SIG-M5 treated with dmso at 0.1 percent for 504 hours (cell line): ENCODE data around the gene OAT.

ENCODE experiments used
- DNase-seq: peaks from one replicate; lab custom pipeline; 2025; ENCODE audit not compliant: unreplicated experiment; lab: John Stamatoyannopoulos, UW

Gene OAT

GRCh38 chr10:124407456-124407855 lies 11.3 kb downstream of the OAT start:
- no peak for DNase-seq

GRCh38 chr10:124403548-124403947 lies 15.2 kb downstream of the OAT start:
- peak; percentile 81 for DNase-seq

- no peak for DNase-seq
These were observed 16.4 kb downstream of the OAT start for GRCh38 chr10:124402273-124402672.

- no peak for DNase-seq
These were observed 17.1 kb downstream of the OAT start for GRCh38 chr10:124401633-124402032.

GRCh38 chr10:124394583-124394982 lies 24.1 kb downstream of the OAT start:
- DNase-seq, result no peak

- no peak for DNase-seq
These were observed 25.9 kb downstream of the OAT start for GRCh38 chr10:124392626-124393342.

- DNase-seq, result no peak
These were observed 28.1 kb downstream of the OAT start for GRCh38 chr10:124390471-124391187.

GRCh38 chr10:124389613-124390361 lies 28.9 kb downstream of the OAT start:
- no peak for DNase-seq

- DNase-seq, result peak; percentile 61
These were observed 29.7 kb downstream of the OAT start for GRCh38 chr10:124388823-124389612.

GRCh38 chr10:124388476-124388822 lies 30.3 kb downstream of the OAT start:
- DNase-seq, result no peak

- no peak for DNase-seq
These were observed 31.4 kb downstream of the OAT start for GRCh38 chr10:124387078-124387874.

- no peak for DNase-seq
These were observed 32.3 kb downstream of the OAT start for GRCh38 chr10:124386186-124387077.

GRCh38 chr10:124385627-124386185 lies 33.0 kb downstream of the OAT start:
- no peak for DNase-seq

- no peak for DNase-seq
These were observed 34.0 kb downstream of the OAT start for GRCh38 chr10:124384591-124385190.

GRCh38 chr10:124384172-124384571 lies 34.6 kb downstream of the OAT start:
- no peak for DNase-seq

- no peak for DNase-seq
These were observed 35.2 kb downstream of the OAT start for GRCh38 chr10:124383496-124383895.

GRCh38 chr10:124381011-124381611 lies 37.6 kb downstream of the OAT start:
- DNase-seq, result no peak

GRCh38 chr10:124380256-124380995 lies 38.3 kb downstream of the OAT start:
- no peak for DNase-seq
